HCT116 (cell line): ENCODE measurements around the gene CBX1. TPM values are rescaled to one million over a fixed set of nuclear protein-coding genes. Genes with fewer than 3 reads are reported as not detected.

ENCODE experiments used
- ATAC-seq: fragments of 200-7000 bp; cut with Tn5 transposase; 2 replicates; pipeline ENCODE4 v1.9.1; 2020; ENCODE audit warnings: mild to moderate bottlenecking, moderate library complexity
- BruUV-seq: library from RNA; stranded (reverse); fragments of 400-500 nt; replicated peaks from 2 replicates; lab custom pipeline; 2021; lab: Mats Ljungman, UMichigan
- CTCF ChIA-PET: fragments of 300-600 bp; sonication (Branson Sonifier 250); formaldehyde crosslinking; loops from one replicate; lab custom pipeline; 2021; ENCODE audit warnings: antibody characterized with exemption; lab: Charles Lee
- POLR2A ChIA-PET: fragments of 300-600, 350-600 bp; sonication (Branson Sonifier 250); formaldehyde crosslinking; loops from one replicate; lab custom pipeline; 2021; ENCODE audit warnings: antibody characterized with exemption; lab: Charles Lee
- RAD21 ChIA-PET, 2 experiments: fragments of 300-600 bp; sonication (Branson Sonifier 250); formaldehyde crosslinking; loops; one replicate each; lab custom pipeline; 2023; ENCODE audit warnings: low total read pairs in 2 of 2; ENCODE audit not compliant: uncharacterized antibody in 2 of 2, unreplicated experiment in 2 of 2, low non-redundant PET in 1 of 2; lab: Charles Lee
- DNase-seq: peaks from one replicate; pipeline ENCODE4 v3.0.0-alpha.2; 2010; ENCODE audit warnings: low read depth, low spot score
- H2AFZ ChIP-seq: fragments of 200-600 bp; shearing (Covaris generic), sonication (generic); 2 replicates; pipeline ENCODE4 v1.6.1; 2017; ENCODE audit warnings: low read depth, mixed run types, mixed read lengths, antibody characterized with exemption, low read length; ENCODE audit not compliant: poor library complexity, severe bottlenecking
- H3K27ac ChIP-seq: 2 replicates; pipeline ENCODE4 v1.5.1; 2012; ENCODE audit warnings: low read depth, low read length
- H3K27me3 ChIP-seq: fragments of 200-600 bp; sonication (generic); 2 replicates; pipeline ENCODE4 v1.6.1; 2016; ENCODE audit warnings: mixed run types, low read length, mixed read lengths; ENCODE audit not compliant: insufficient read depth
- H3K36me3 ChIP-seq, 2 experiments: fragments of 200-500 bp in 1 of 2; fragments of 200-600 bp in 1 of 2; sonication (Bioruptor generic) in 1 of 2; sonication (generic) in 1 of 2; 2 replicates each; pipeline versions ENCODE4 v1.5.1 to v1.6.1; 2014 to 2016; ENCODE audit warnings: low read length in 2 of 2, inconsistent platforms in 1 of 2, mixed read lengths in 1 of 2, mixed run types in 1 of 2; ENCODE audit not compliant: insufficient read depth in 2 of 2, control insufficient read depth in 1 of 2
- H3K4me1 ChIP-seq, 2 experiments: fragments of 200-600 bp in 1 of 2; sonication (generic) in 1 of 2; 2 replicates each; pipeline versions ENCODE4 v1.5.1 to v1.6.1; 2012 to 2017; ENCODE audit warnings: low read length in 2 of 2, inconsistent platforms in 1 of 2, mild to moderate bottlenecking in 1 of 2, mixed read lengths in 1 of 2, mixed run types in 1 of 2, moderate library complexity in 1 of 2; ENCODE audit not compliant: insufficient read depth in 2 of 2, control insufficient read depth in 1 of 2
- H3K4me2 ChIP-seq: fragments of 200-600 bp; sonication (generic); 2 replicates; pipeline ENCODE4 v1.6.1; 2017; ENCODE audit warnings: mixed run types, low read length, mixed read lengths
- H3K4me3 ChIP-seq, 2 experiments: fragments of 200-600 bp in 1 of 2; sonication (generic) in 1 of 2; replicated peaks in 1 of 2; 2 replicates each; pipeline ENCODE4 v1.5.1; 2011 to 2016; ENCODE audit warnings: low read length in 2 of 2, control low read depth in 1 of 2, low read depth in 1 of 2, mild to moderate bottlenecking in 1 of 2, mixed read lengths in 1 of 2, mixed run types in 1 of 2
- H3K79me2 ChIP-seq: fragments of 200-600 bp; sonication (generic); 2 replicates; pipeline ENCODE4 v1.6.1; 2017; ENCODE audit warnings: mild to moderate bottlenecking, mixed run types, low read length, moderate library complexity, mixed read lengths; ENCODE audit not compliant: insufficient read depth
- H3K9ac ChIP-seq: fragments of 200-600 bp; sonication (generic); 2 replicates; pipeline ENCODE4 v1.6.1; 2016; ENCODE audit warnings: low read length, mixed read lengths
- H3K9me2 ChIP-seq: fragments of 200-600 bp; sonication (generic), shearing (Covaris generic); 2 replicates; pipeline ENCODE4 v1.6.1; 2017; ENCODE audit warnings: mixed run types, mild to moderate bottlenecking, moderate library complexity; ENCODE audit not compliant: insufficient read depth
- H3K9me3 ChIP-seq, 2 experiments: fragments of 200-500 bp in 1 of 2; fragments of 200-600 bp in 1 of 2; sonication (Bioruptor generic) in 1 of 2; sonication (generic) in 1 of 2; 2 replicates each; pipeline ENCODE4 v1.6.1; 2014 to 2017; ENCODE audit warnings: low read length in 2 of 2, mixed read lengths in 2 of 2, inconsistent platforms in 1 of 2, low read depth in 1 of 2, mild to moderate bottlenecking in 1 of 2, mixed run types in 1 of 2, moderate library complexity in 1 of 2; ENCODE audit not compliant: control insufficient read depth in 1 of 2, insufficient read depth in 1 of 2
- H4K20me1 ChIP-seq: fragments of 200-600 bp; sonication (generic), shearing (Covaris generic); 2 replicates; pipeline ENCODE4 v1.6.1; 2017; ENCODE audit warnings: mixed run types, mild to moderate bottlenecking, moderate library complexity; ENCODE audit not compliant: insufficient read depth
- CBX3 ChIP-seq: IDR thresholded peaks from 2 replicates; pipeline ENCODE4 v1.6.1; 2012; ENCODE audit warnings: low read depth
- CEBPB ChIP-seq: IDR thresholded peaks from 2 replicates; pipeline ENCODE4 v1.6.1; 2012; ENCODE audit warnings: low read depth
- EGR1 ChIP-seq: IDR thresholded peaks from 2 replicates; pipeline ENCODE4 v1.6.1; 2012; ENCODE audit warnings: low read depth
- ELF1 ChIP-seq: IDR thresholded peaks from 2 replicates; pipeline ENCODE4 v1.6.1; 2012; ENCODE audit warnings: low read depth, borderline replicate concordance
- EZH2phosphoT487 ChIP-seq: fragments of 200-600 bp; IDR thresholded peaks from 2 replicates; pipeline ENCODE4 v1.6.1; 2018; ENCODE audit warnings: antibody characterized with exemption, borderline replicate concordance
- FOSL1 ChIP-seq: IDR thresholded peaks from 2 replicates; pipeline ENCODE4 v1.6.1; 2012; ENCODE audit warnings: low read depth
- POLR2A ChIP-seq: IDR thresholded peaks from 2 replicates; pipeline ENCODE4 v1.7.0; 2011; ENCODE audit warnings: borderline replicate concordance; ENCODE audit not compliant: insufficient read depth, insufficient read length; ENCODE audit errors: extremely low read depth
- POLR2AphosphoS5 ChIP-seq: IDR thresholded peaks from 2 replicates; pipeline ENCODE4 v1.6.1; 2011; ENCODE audit warnings: mild to moderate bottlenecking, low read depth, low read length, moderate library complexity
- SIN3A ChIP-seq: IDR thresholded peaks from 2 replicates; pipeline ENCODE4 v1.6.1; 2012; ENCODE audit warnings: low read depth
- SRF ChIP-seq: IDR thresholded peaks from 2 replicates; pipeline ENCODE4 v1.6.1; 2012; ENCODE audit warnings: low read depth
- TCF7L2 ChIP-seq: IDR thresholded peaks from 2 replicates; pipeline ENCODE4 v1.7.0; 2011; ENCODE audit warnings: borderline replicate concordance, inconsistent platforms; ENCODE audit not compliant: insufficient read depth, insufficient read length; ENCODE audit errors: extremely low read depth
- YY1 ChIP-seq: IDR thresholded peaks from 2 replicates; pipeline ENCODE4 v1.6.1; 2011; ENCODE audit warnings: low read length, low read depth, moderate library complexity, mild to moderate bottlenecking; ENCODE audit not compliant: insufficient replicate concordance; ENCODE audit errors: extremely low read depth
- ZFX ChIP-seq: fragments of 450-650 bp; IDR thresholded peaks from 2 replicates; pipeline ENCODE4 v1.6.1; 2017
- intact Hi-C: fragments of 100-400 bp; cut with micrococcal nuclease; formaldehyde crosslinking; loops from 2 replicates; pipeline ENCODE4 v1.10.0; 2022
- total RNA-seq: library from RNA; stranded (reverse); gene quantifications from one replicate; pipeline ENCODE4 v1.2.1, GENCODE V29; 2021; ENCODE audit not compliant: unreplicated experiment
- TF ChIP-seq, protein P1 (sequence below): IDR thresholded peaks from 2 replicates; pipeline ENCODE4 v1.6.1; 2012
- TF ChIP-seq, protein P2 (sequence below): IDR thresholded peaks from 2 replicates; pipeline ENCODE4 v1.6.1; 2012; ENCODE audit warnings: low read depth

The CBX1 gene
- total RNA-seq, 1 experiment from 2014 or later: 136 TPM

DNA sequence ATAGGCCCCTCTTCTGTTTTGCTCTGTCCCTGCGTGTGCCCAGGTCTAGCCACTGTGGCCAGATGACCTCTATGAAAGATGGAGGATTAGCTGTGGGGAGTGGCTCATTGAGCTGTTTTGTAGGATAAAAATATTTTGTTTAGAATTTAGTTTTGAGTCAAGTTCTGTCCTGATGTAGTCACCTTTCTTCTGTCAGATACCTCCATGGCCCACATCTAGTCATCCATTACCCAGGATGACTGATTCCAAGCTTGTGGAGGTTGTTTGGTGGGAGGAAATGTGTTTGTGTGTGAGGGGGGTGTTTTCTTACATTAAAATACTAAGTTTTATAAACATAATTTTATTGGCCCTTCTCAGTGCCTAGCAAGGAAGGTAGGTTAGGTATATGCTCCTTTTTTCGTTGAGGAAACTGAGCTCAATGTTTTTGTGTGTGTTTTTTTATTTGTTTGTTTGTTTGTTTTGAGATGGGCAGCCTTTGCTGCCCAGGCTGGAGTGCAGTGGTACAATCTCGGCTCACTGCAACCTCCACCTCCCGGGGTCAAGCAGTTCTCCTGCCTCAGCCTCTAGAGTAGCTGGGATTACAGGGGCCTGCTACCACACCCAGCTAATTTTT is 22.6 kb upstream of the CBX1 start:
- ChIA-PET POLR2A (interaction anchor here (1.7 kb wide), 1 partner anchor 16 kb away, joined by 5 read pairs; the partner anchor contains the start of gene SNX11), RAD21 (no interaction called here), CTCF (interaction anchor here (0.6 to 1.4 kb wide), 4 partner anchors 10 to 98 kb away, joined by 3 to 5 read pairs (median 4); no protein-coding TSS in a partner anchor)
- Histone ChIP-seq H3K9ac (no peak overlapping the region), H3K27me3 (no peaks in the 10 kb centered on the region), H3K9me3 (no peaks in the 10 kb centered on the region), H3K4me2 (no peak overlapping the region), H3K4me1 (peaks cover 16 to 22% of the 10 kb centered on the region in 2 experiments), H3K27ac (no peak overlapping the region), H4K20me1 (no peaks in the 10 kb centered on the region), H3K36me3 (peaks cover 24 to 28% of the 10 kb centered on the region in 2 experiments; a peak in 3 of 4 replicates), H3K4me3 (no peak overlapping the region), H3K79me2 (no peaks in the 10 kb centered on the region), H2AFZ (no peak overlapping the region), H3K9me2 (no peaks in the 10 kb centered on the region)
- no peak for DNase-seq
- no peak for ATAC-seq
- TF ChIP-seq EZH2phosphoT487: no peak
- no peak for TF ChIP-seq EGR1
- TF ChIP-seq SIN3A: no peak
- TF ChIP-seq YY1: no peak
- no peak for TF ChIP-seq POLR2AphosphoS5
- no peak for TF ChIP-seq POLR2A
- TF ChIP-seq SRF: no peak
- TF ChIP-seq, protein P1, sequence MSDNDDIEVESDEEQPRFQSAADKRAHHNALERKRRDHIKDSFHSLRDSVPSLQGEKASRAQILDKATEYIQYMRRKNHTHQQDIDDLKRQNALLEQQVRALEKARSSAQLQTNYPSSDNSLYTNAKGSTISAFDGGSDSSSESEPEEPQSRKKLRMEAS: no peak
- TF ChIP-seq ELF1: no peak
- TF ChIP-seq TCF7L2: no peak
- TF ChIP-seq CEBPB: no peak
- TF ChIP-seq CBX3: no peak
- no peak for TF ChIP-seq ZFX
- TF ChIP-seq, protein P2, sequence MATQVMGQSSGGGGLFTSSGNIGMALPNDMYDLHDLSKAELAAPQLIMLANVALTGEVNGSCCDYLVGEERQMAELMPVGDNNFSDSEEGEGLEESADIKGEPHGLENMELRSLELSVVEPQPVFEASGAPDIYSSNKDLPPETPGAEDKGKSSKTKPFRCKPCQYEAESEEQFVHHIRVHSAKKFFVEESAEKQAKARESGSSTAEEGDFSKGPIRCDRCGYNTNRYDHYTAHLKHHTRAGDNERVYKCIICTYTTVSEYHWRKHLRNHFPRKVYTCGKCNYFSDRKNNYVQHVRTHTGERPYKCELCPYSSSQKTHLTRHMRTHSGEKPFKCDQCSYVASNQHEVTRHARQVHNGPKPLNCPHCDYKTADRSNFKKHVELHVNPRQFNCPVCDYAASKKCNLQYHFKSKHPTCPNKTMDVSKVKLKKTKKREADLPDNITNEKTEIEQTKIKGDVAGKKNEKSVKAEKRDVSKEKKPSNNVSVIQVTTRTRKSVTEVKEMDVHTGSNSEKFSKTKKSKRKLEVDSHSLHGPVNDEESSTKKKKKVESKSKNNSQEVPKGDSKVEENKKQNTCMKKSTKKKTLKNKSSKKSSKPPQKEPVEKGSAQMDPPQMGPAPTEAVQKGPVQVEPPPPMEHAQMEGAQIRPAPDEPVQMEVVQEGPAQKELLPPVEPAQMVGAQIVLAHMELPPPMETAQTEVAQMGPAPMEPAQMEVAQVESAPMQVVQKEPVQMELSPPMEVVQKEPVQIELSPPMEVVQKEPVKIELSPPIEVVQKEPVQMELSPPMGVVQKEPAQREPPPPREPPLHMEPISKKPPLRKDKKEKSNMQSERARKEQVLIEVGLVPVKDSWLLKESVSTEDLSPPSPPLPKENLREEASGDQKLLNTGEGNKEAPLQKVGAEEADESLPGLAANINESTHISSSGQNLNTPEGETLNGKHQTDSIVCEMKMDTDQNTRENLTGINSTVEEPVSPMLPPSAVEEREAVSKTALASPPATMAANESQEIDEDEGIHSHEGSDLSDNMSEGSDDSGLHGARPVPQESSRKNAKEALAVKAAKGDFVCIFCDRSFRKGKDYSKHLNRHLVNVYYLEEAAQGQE: no peak
- no peak for TF ChIP-seq FOSL1
- intact Hi-C loops: no loop called here
- no TSS peak for BruUV-seq
